Cardiac atrium fibroblast (primary cell): ENCODE measurements around the gene NUTF2. TPM values are rescaled to one million over a fixed set of nuclear protein-coding genes. Genes with fewer than 3 reads are reported as not detected.

Experiments used
- total RNA-seq: library from RNA; depleted of rRNA; stranded (reverse); fragments of >200 nt; gene quantifications from 2 replicates; pipeline ENCODE4 v1.2.3, GENCODE V29; 2015

The NUTF2 gene
- 96.6 and 177 TPM in 2 replicates for total RNA-seq

GRCh38 chr16:67846320-67847063 lies at the start of gene NUTF2:
Gene NUTF2, plus strand, starts transcription at chr16:67846933. Its CDS starts 18,198 bp downstream, at chr16:67865131.

GRCh38 chr16:67806428-67807147 lies 40.1 kb upstream of the NUTF2 start, which contains the start of the genes RANBP10 and TSNAXIP1:
Gene RANBP10, minus strand, starts transcription at chr16:67806560. Its CDS starts 24 bp downstream, at chr16:67806536.
Gene TSNAXIP1, plus strand, starts transcription at chr16:67806889. Its CDS starts 261 bp downstream, at chr16:67807150.

GRCh38 chr16:67841816-67842508 lies 4.8 kb upstream of the NUTF2 start, which contains the start of gene THAP11:
Gene THAP11, plus strand, starts transcription at chr16:67842320. Its CDS starts 235 bp downstream, at chr16:67842555.

GRCh38 chr16:67847064-67847861 lies 530 bp downstream of the NUTF2 start, which contains the start of gene CENPT:
Gene CENPT, minus strand, starts transcription at chr16:67847693. Its CDS starts 13,834 bp downstream, at chr16:67833859.

GRCh38 chr16:67872631-67873434 lies 26.1 kb downstream of the NUTF2 start, which contains the start of gene EDC4:
Gene EDC4, plus strand, starts transcription at chr16:67873052. Its CDS starts 210 bp downstream, at chr16:67873262.

GRCh38 chr16:67884684-67885083 lies 38.0 kb downstream of the NUTF2 start, which contains the start of gene NRN1L:
Gene NRN1L, plus strand, starts transcription at chr16:67884885. Its CDS starts 19 bp downstream, at chr16:67884904.

GRCh38 chr16:67892899-67893742 lies 46.4 kb downstream of the NUTF2 start, which contains the start of gene PSKH1:
Gene PSKH1, plus strand, starts transcription at chr16:67893254. Its CDS starts 15,496 bp downstream, at chr16:67908750.

Other genes starting within 250 kb of the NUTF2 start
- 0.90 and 1.5 TPM in 2 replicates for gene CARMIL2, start 201.8 kb upstream of the NUTF2 start, total RNA-seq
- gene ACD, start 186.7 kb upstream of the NUTF2 start, total RNA-seq: 13.0 and 25.4 TPM in 2 replicates
- 0.90 TPM in 1 of 2 replicates, not detected in the other for gene PARD6A, start 186.0 kb upstream of the NUTF2 start, total RNA-seq
- 12.8 and 14.4 TPM in 2 replicates for gene ENKD1, start 180.2 kb upstream of the NUTF2 start, total RNA-seq
- 2.8 and 6.0 TPM in 2 replicates for gene C16orf86, start 180.1 kb upstream of the NUTF2 start, total RNA-seq
- gene GFOD2, start 127.6 kb upstream of the NUTF2 start, total RNA-seq: 7.9 and 15.2 TPM in 2 replicates
- gene RANBP10, start 40.4 kb upstream of the NUTF2 start, total RNA-seq: 4.5 and 5.8 TPM in 2 replicates
- gene TSNAXIP1, start 40.0 kb upstream of the NUTF2 start, total RNA-seq: 0.54 and 0.97 TPM in 2 replicates
- gene THAP11, start 4.6 kb upstream of the NUTF2 start, total RNA-seq: 15.4 and 22.6 TPM in 2 replicates
- gene CENPT, start 760 bp downstream of the NUTF2 start, total RNA-seq: 32.6 and 42.4 TPM in 2 replicates
- 27.2 and 28.3 TPM in 2 replicates for gene EDC4, start 26.1 kb downstream of the NUTF2 start, total RNA-seq
- gene NRN1L, start 38.0 kb downstream of the NUTF2 start, total RNA-seq: not detected in 2 replicates
- gene PSKH1, start 46.3 kb downstream of the NUTF2 start, total RNA-seq: 10.7 and 11.0 TPM in 2 replicates
- gene CTRL, start 84.9 kb downstream of the NUTF2 start, total RNA-seq: 0.18 and 0.81 TPM in 2 replicates
- 40.4 and 57.8 TPM in 2 replicates for gene PSMB10, start 89.9 kb downstream of the NUTF2 start, total RNA-seq
- 8.1 and 12.5 TPM in 2 replicates for gene LCAT, start 97.2 kb downstream of the NUTF2 start, total RNA-seq
- 46.4 and 58.3 TPM in 2 replicates for gene SLC12A4, start 121.7 kb downstream of the NUTF2 start, total RNA-seq
- gene DPEP3, start 133.6 kb downstream of the NUTF2 start, total RNA-seq: not detected in 2 replicates
- not detected in 2 replicates for gene DPEP2, start 152.6 kb downstream of the NUTF2 start, total RNA-seq
- not detected in 2 replicates for gene DPEP2NB, start 169.0 kb downstream of the NUTF2 start, total RNA-seq
- 3.2 and 6.3 TPM in 2 replicates for gene DDX28, start 176.3 kb downstream of the NUTF2 start, total RNA-seq
- 14.7 and 19.5 TPM in 2 replicates for gene DUS2, start 176.4 kb downstream of the NUTF2 start, total RNA-seq
- 17.5 and 20.3 TPM in 2 replicates for gene NFATC3, start 238.4 kb downstream of the NUTF2 start, total RNA-seq